ENCODE data around the gene CLEC2D.

Gene CLEC2D

DNA sequence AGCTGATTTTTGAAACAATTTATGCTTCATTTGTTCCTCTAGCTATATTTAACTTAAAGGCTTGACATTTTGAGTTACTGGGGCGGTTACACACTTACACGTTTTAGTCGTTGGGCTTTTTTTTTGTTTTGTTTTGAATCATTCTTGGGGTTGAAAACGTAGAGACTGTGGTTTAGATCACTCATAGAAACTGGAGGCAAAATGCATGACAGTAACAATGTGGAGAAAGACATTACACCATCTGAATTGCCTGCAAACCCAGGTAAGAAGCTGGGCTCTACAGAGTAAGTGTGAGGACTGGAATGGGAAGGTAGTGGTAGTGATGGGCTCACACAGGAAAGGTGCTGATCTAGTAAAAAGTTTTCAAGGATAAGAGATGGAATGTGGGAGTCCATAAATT is at the start of gene CLEC2D:
Gene CLEC2D, plus strand, starts transcription at position 180 of the 400 bp plus-strand sequence. Its CDS starts 22 bp downstream, at position 202.
- no peak within 1 kb of the TSS for H3K9ac ChIP-seq (ENCODE audit: low read depth, low read length)
- H3K4me1 ChIP-seq (ENCODE audit: control insufficient read depth, insufficient read depth, low read length): no peaks in the 10 kb centered on the region
- no peaks in the 10 kb centered on the region for H3K9me3 ChIP-seq (ENCODE audit: control insufficient read depth, insufficient read depth, low read length)
- no peak within 1 kb of the TSS for H3K4me3 ChIP-seq (ENCODE audit: low read depth, low read length)
- H3K27me3 ChIP-seq (ENCODE audit: control insufficient read depth, insufficient read depth, low read length): no peaks in the 10 kb centered on the region
- peaks cover 3% of the 10 kb centered on the region for H3K36me3 ChIP-seq (ENCODE audit: control insufficient read depth, insufficient read depth, low read length)

- H3K36me3 ChIP-seq (ENCODE audit: control insufficient read depth, insufficient read depth, low read length): no peaks in the 10 kb centered on the region
- H3K9ac ChIP-seq (ENCODE audit: low read depth, low read length): no peak overlapping the region
- no peaks in the 10 kb centered on the region for H3K4me1 ChIP-seq (ENCODE audit: control insufficient read depth, insufficient read depth, low read length)
- no peaks in the 10 kb centered on the region for H3K27me3 ChIP-seq (ENCODE audit: control insufficient read depth, insufficient read depth, low read length)
- H3K4me3 ChIP-seq (ENCODE audit: low read depth, low read length): no peak overlapping the region
- no peaks in the 10 kb centered on the region for H3K9me3 ChIP-seq (ENCODE audit: control insufficient read depth, insufficient read depth, low read length)
These were observed 44.5 kb upstream of the CLEC2D start for GRCh38 chr12:9625019-9625418.

- Histone ChIP-seq H3K4me3 (ENCODE audit: low read depth, low read length) (no peak overlapping the region), H3K9ac (ENCODE audit: low read depth, low read length) (no peak overlapping the region), H3K9me3 (ENCODE audit: control insufficient read depth, insufficient read depth, low read length) (no peaks in the 10 kb centered on the region), H3K36me3 (ENCODE audit: control insufficient read depth, insufficient read depth, low read length) (no peaks in the 10 kb centered on the region), H3K4me1 (ENCODE audit: control insufficient read depth, insufficient read depth, low read length) (no peaks in the 10 kb centered on the region), H3K27me3 (ENCODE audit: control insufficient read depth, insufficient read depth, low read length) (no peaks in the 10 kb centered on the region)
These were observed 43.2 kb upstream of the CLEC2D start for GRCh38 chr12:9626291-9626690.

GRCh38 chr12:9626821-9627220 is 42.7 kb upstream of the CLEC2D start:
- Histone ChIP-seq H3K36me3 (ENCODE audit: control insufficient read depth, insufficient read depth, low read length) (no peaks in the 10 kb centered on the region), H3K4me1 (ENCODE audit: control insufficient read depth, insufficient read depth, low read length) (no peaks in the 10 kb centered on the region), H3K27me3 (ENCODE audit: control insufficient read depth, insufficient read depth, low read length) (no peaks in the 10 kb centered on the region), H3K9ac (ENCODE audit: low read depth, low read length) (no peak overlapping the region), H3K4me3 (ENCODE audit: low read depth, low read length) (no peak overlapping the region), H3K9me3 (ENCODE audit: control insufficient read depth, insufficient read depth, low read length) (no peaks in the 10 kb centered on the region)

- Histone ChIP-seq H3K36me3 (ENCODE audit: control insufficient read depth, insufficient read depth, low read length) (no peaks in the 10 kb centered on the region), H3K9me3 (ENCODE audit: control insufficient read depth, insufficient read depth, low read length) (peaks cover 6% of the 10 kb centered on the region), H3K9ac (ENCODE audit: low read depth, low read length) (no peak overlapping the region), H3K4me3 (ENCODE audit: low read depth, low read length) (no peak overlapping the region), H3K27me3 (ENCODE audit: control insufficient read depth, insufficient read depth, low read length) (no peaks in the 10 kb centered on the region), H3K4me1 (ENCODE audit: control insufficient read depth, insufficient read depth, low read length) (no peaks in the 10 kb centered on the region)
These were observed 36.7 kb upstream of the CLEC2D start for GRCh38 chr12:9632766-9633165.

DNA sequence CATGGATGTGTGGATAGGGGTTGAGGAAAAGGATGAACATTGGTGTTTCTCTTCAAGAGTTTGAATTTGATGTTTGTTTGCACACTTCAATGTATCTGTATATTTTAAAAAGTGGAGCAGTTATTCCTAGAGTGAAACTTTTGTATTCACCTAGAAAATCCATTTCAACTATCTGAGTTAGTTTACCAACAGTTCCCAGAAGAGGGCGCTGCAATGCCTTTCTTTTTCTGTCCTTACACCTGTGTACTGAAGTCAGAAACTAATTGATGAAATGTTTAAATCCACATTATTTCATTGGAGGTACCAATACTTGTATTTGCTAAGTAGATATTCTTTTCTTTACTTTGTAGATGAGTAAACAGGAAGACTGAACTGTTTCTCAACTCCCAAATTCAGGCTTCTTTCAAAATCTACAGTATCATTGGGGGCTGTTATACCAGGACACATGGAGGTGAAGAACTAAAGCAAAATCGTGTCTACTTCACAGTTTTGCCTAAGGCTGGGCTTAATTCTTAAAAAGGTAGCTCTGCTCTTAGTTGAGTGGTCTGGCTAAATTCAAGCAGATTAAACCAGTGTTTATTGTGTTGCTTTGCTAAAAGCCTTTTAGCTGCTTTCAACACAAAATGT is 35.2 kb upstream of the CLEC2D start:
- Histone ChIP-seq H3K9ac (ENCODE audit: low read depth, low read length) (no peak overlapping the region), H3K4me3 (ENCODE audit: low read depth, low read length) (no peak overlapping the region)

GRCh38 chr12:9634969-9635754 is 34.4 kb upstream of the CLEC2D start:
- no peak overlapping the region for H3K9ac ChIP-seq (ENCODE audit: low read depth, low read length)
- H3K4me3 ChIP-seq (ENCODE audit: low read depth, low read length): no peak overlapping the region
- peaks cover 6% of the 10 kb centered on the region for H3K9me3 ChIP-seq (ENCODE audit: control insufficient read depth, insufficient read depth, low read length)
- no peaks in the 10 kb centered on the region for H3K36me3 ChIP-seq (ENCODE audit: control insufficient read depth, insufficient read depth, low read length)
- no peaks in the 10 kb centered on the region for H3K27me3 ChIP-seq (ENCODE audit: control insufficient read depth, insufficient read depth, low read length)
- no peaks in the 10 kb centered on the region for H3K4me1 ChIP-seq (ENCODE audit: control insufficient read depth, insufficient read depth, low read length)

More for the DNA sequence above, 35.2 kb upstream of the CLEC2D start:
- H3K36me3 ChIP-seq (ENCODE audit: control insufficient read depth, insufficient read depth, low read length): no peaks in the 10 kb centered on the region
- peaks cover 6% of the 10 kb centered on the region for H3K9me3 ChIP-seq (ENCODE audit: control insufficient read depth, insufficient read depth, low read length)
- no peaks in the 10 kb centered on the region for H3K4me1 ChIP-seq (ENCODE audit: control insufficient read depth, insufficient read depth, low read length)
- H3K27me3 ChIP-seq (ENCODE audit: control insufficient read depth, insufficient read depth, low read length): no peaks in the 10 kb centered on the region

DNA sequence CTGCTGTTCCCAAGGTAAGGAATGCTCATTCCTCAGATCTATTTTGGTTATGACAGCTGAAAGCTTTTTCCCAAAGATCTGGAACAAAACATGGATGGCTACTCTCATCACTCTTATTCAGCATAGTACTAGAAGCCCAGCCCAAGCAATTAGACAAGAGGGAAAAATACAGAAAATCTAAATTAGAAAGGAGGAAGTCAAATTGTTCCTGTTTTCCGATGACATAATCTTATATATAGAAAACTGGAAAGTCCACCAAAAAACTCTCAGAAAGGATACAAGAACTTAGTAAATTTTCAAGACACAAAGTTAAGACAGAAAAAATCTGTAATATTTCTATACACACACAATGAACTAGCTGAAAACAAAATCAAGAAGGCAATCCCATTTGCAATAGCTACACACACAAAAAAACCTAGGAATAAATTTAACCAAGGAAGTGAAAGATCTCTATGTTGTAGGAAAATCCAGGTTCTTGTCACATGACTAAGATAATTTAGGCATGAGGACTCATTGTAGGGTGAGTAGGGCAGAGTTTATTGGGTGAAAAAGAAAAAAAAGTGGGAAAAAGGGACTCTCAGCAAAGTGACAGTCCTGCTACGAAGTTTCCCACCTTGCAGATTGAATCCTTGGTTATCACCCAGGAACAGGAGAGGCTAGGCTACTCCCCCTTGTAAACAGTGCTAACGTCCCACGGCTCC is 33.2 kb upstream of the CLEC2D start:
- H3K36me3 ChIP-seq (ENCODE audit: control insufficient read depth, insufficient read depth, low read length): no peaks in the 10 kb centered on the region
- peaks cover 6% of the 10 kb centered on the region for H3K9me3 ChIP-seq (ENCODE audit: control insufficient read depth, insufficient read depth, low read length)
- no peaks in the 10 kb centered on the region for H3K27me3 ChIP-seq (ENCODE audit: control insufficient read depth, insufficient read depth, low read length)
- no peak overlapping the region for H3K4me3 ChIP-seq (ENCODE audit: low read depth, low read length)
- no peaks in the 10 kb centered on the region for H3K4me1 ChIP-seq (ENCODE audit: control insufficient read depth, insufficient read depth, low read length)
- H3K9ac ChIP-seq (ENCODE audit: low read depth, low read length): no peak overlapping the region

GRCh38 chr12:9636851-9637206 is 32.7 kb upstream of the CLEC2D start:
- H3K4me1 ChIP-seq (ENCODE audit: control insufficient read depth, insufficient read depth, low read length): no peaks in the 10 kb centered on the region
- no peak overlapping the region for H3K9ac ChIP-seq (ENCODE audit: low read depth, low read length)

GRCh38 chr12:9640024-9640423 is 29.5 kb upstream of the CLEC2D start:
- Histone ChIP-seq H3K36me3 (ENCODE audit: control insufficient read depth, insufficient read depth, low read length) (no peaks in the 10 kb centered on the region), H3K9me3 (ENCODE audit: control insufficient read depth, insufficient read depth, low read length) (no peaks in the 10 kb centered on the region), H3K9ac (ENCODE audit: low read depth, low read length) (no peak overlapping the region), H3K4me1 (ENCODE audit: control insufficient read depth, insufficient read depth, low read length) (no peaks in the 10 kb centered on the region), H3K27me3 (ENCODE audit: control insufficient read depth, insufficient read depth, low read length) (no peaks in the 10 kb centered on the region), H3K4me3 (ENCODE audit: low read depth, low read length) (no peak overlapping the region)

More at GRCh38 chr12:9636851-9637206, 32.7 kb upstream of the CLEC2D start:
- Histone ChIP-seq H3K27me3 (ENCODE audit: control insufficient read depth, insufficient read depth, low read length) (no peaks in the 10 kb centered on the region), H3K4me3 (ENCODE audit: low read depth, low read length) (no peak overlapping the region), H3K36me3 (ENCODE audit: control insufficient read depth, insufficient read depth, low read length) (no peaks in the 10 kb centered on the region), H3K9me3 (ENCODE audit: control insufficient read depth, insufficient read depth, low read length) (peaks cover 6% of the 10 kb centered on the region)

- Histone ChIP-seq H3K27me3 (ENCODE audit: control insufficient read depth, insufficient read depth, low read length) (no peaks in the 10 kb centered on the region), H3K36me3 (ENCODE audit: control insufficient read depth, insufficient read depth, low read length) (no peaks in the 10 kb centered on the region), H3K9me3 (ENCODE audit: control insufficient read depth, insufficient read depth, low read length) (no peaks in the 10 kb centered on the region), H3K4me1 (ENCODE audit: control insufficient read depth, insufficient read depth, low read length) (no peaks in the 10 kb centered on the region), H3K4me3 (ENCODE audit: low read depth, low read length) (no peak overlapping the region), H3K9ac (ENCODE audit: low read depth, low read length) (no peak overlapping the region)
These were observed 26.8 kb upstream of the CLEC2D start for GRCh38 chr12:9642606-9643265.

Data from iPS-15b (cell line).